Superior temporal gyrus (tissue), 1 donor: ENCODE measurements around the gene EPHB1.
"Not testable (repeated sequence)": the region's sequence is repeated elsewhere in the genome, so short reads cannot be mapped to it uniquely, and the experiment has no call there.

ENCODE experiments used
- DNase-seq: peaks from one replicate; pipeline ENCODE4 v3.0.0-alpha.2; 2016; ENCODE audit errors: extremely low spot score

The EPHB1 gene

GRCh38 chr3:134949150-134949549 lies 154.1 kb downstream of the EPHB1 start:
- no peak for DNase-seq

GRCh38 chr3:134952371-134952770 lies 157.3 kb downstream of the EPHB1 start:
- peak; percentile 20 for DNase-seq

DNA sequence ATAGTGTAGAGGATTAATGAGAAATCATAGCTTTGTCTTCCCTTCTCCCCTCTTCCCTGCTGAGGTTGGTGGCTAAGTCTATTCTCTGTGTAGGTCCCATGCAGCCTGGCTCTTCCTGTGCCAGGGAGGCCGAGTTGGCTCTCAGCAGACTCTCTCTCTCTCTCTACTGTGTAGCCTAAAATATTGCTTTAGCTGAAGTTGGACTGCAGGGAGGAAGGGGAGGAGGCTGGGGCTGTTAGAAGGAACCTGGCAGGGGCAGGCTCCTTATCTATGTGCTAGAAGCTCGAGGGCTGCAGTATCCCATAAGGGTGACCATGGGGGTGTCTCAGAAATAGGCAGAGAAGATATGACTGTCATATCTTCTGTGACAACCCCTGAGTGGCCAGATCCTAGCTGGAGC lies 160.8 kb downstream of the EPHB1 start:
- no peak for DNase-seq

- no peak for DNase-seq
These were observed 161.3 kb downstream of the EPHB1 start for GRCh38 chr3:134956395-134956794.

GRCh38 chr3:134956844-134957243 lies 161.8 kb downstream of the EPHB1 start:
- DNase-seq: no peak

- DNase-seq: no peak
These were observed 164.5 kb downstream of the EPHB1 start for GRCh38 chr3:134959516-134959915.

GRCh38 chr3:134964226-134964625 lies 169.2 kb downstream of the EPHB1 start:
- DNase-seq: no peak

DNA sequence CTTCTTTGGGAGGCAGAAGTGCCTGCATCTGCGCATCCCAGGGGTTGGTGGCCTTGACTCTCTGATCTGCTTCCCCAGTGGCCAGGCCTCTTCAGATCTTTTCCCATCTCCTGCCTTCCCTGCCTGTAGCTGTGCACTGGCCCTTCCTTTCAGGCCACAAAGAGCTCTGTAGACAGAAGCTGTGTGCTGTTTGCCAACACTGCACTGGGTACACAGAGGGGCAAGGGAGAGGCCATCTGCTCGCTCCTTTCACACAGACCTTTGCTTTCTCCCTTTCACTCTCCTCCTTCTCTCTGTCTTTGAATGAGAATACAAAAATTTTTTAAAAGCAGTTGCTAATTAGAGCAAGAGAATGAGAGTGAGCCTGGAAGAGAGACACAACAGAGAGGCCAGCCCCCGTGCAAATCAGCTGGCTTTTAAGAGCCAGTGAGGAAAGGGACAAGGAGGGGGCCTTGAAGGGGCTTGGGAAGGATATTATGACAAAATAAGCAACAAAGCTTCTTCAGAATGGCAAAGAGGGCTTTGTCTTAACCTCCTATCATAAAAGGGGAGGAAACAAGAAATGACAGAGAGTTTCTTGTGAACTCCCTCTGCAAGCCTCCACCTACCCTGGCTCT lies 170.9 kb downstream of the EPHB1 start:
- no peak for DNase-seq

DNA sequence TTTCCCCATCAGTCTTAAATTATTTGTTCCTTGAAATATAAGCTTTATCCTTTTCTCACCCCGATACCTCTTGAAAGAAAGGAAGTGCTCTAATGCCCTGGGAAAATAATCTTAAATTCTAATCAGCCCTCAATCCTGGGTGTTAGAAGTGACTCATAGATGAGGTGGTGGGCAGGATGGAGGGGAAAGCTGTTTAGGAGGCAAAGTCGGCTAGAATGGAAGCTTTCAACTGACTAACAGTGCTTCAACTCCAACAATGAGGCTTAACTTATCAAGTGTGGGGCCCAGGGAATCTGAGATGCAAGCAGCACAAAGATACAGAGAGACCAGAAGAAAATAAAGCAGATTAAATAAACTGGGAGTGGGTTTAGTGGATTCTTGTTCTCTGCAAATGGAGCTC lies 175.8 kb downstream of the EPHB1 start:
- DNase-seq: no peak

- DNase-seq: no peak
These were observed 176.2 kb downstream of the EPHB1 start for GRCh38 chr3:134971306-134971705.

GRCh38 chr3:134971907-134972306 lies 176.8 kb downstream of the EPHB1 start:
- DNase-seq: not testable (repeated sequence)

DNA sequence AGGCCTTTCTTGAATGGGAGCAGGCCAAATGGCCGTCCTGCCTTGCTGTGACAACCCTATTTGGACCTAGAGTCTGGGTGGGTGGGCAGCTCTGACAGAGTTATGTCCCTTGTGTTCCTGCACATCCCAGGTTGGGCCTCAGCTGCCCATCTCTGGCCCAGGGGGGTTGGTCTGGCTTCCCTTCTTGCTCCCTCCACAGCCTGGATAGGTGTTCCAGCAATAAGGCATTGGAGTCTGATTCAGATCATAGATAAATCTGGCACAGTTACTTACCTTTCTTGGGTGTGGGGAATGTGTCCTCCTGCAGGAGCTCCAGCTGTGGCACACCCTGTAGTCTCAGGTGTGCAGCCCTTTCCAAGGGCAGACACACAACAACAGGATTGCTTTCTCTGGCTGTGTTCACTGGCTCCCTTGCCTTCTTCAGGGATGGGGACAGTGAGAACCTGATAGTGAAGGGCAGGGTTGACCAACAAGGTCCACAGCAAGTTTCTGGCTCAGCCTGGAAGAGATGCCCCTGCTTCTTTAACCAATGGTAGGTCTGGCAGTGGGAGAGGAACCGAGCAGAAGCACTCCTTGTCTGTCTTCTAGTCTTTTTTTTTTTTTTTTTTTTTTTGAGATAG lies 177.9 kb downstream of the EPHB1 start:
- DNase-seq: no peak

GRCh38 chr3:134974624-134975023 lies 179.6 kb downstream of the EPHB1 start:
- DNase-seq: no peak

GRCh38 chr3:134976948-134977347 lies 181.9 kb downstream of the EPHB1 start:
- DNase-seq: no peak

- DNase-seq: no peak
These were observed 183.6 kb downstream of the EPHB1 start for GRCh38 chr3:134978658-134979057.

DNA sequence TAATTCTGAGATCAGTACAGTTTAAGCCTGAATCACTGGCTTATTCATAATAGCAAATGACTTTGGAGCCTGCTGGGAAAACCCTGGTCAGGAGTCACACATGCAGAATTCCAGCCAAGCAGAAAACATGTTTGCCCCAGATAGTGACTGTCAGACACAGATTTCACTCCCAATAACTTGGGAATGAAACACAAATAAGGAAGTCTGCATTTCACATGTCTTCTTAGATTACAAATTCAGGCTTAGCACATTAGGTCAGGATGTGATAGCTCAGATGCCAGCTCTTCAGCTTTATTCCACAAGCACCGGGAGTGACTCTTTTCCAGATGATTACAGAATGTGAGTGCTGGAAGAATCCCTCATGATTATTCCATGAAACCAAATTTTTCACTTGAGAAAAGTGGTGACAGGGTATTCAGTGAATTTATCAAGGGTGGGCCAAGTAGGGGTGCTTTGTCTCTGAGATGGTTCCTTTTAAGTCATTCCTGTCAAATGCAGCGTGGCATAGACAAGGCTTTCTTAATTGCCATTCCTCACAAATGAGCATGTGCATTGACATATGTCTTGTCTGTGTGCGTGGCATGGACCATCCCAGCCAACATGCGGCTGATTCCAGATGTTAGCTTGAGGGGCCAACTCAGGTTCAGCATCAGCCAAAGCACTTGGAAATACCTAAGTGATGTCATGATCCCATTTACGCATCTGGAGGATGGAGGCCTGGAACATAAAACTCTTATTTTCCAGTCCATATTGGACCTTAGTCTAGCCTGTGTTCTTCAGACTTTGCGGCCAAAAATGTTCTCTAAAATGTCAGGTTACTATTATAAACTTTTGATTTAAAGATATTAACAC lies 191.0 kb downstream of the EPHB1 start:
- DNase-seq: no peak

- DNase-seq: peak; percentile 51
These were observed 193.6 kb downstream of the EPHB1 start for GRCh38 chr3:134988666-134989065.

DNA sequence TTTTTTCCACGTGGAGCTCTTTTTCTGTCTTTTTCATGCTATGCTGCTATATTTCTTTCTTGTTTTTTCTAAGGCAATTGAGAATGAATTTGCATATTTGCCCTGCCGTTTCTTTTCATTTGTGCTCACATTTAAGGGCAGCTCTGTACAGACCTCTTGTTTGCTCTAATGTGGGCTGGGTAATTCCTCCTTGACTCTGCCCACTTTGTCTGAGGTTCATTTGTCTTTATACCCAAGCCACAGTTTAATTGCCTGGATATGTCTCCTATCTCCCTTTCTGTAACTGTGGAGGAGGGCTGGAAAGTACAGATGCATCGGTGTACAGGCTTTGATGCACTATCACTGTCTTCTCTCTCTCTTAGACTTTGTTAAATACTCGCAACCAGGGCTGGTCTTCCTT lies 195.9 kb downstream of the EPHB1 start:
- DNase-seq: no peak

GRCh38 chr3:134991472-134992010 lies 196.5 kb downstream of the EPHB1 start:
- DNase-seq: no peak

GRCh38 chr3:134992180-134992579 lies 197.1 kb downstream of the EPHB1 start:
- no peak for DNase-seq

- no peak for DNase-seq
These were observed 197.5 kb downstream of the EPHB1 start for GRCh38 chr3:134992586-134992985.

DNA sequence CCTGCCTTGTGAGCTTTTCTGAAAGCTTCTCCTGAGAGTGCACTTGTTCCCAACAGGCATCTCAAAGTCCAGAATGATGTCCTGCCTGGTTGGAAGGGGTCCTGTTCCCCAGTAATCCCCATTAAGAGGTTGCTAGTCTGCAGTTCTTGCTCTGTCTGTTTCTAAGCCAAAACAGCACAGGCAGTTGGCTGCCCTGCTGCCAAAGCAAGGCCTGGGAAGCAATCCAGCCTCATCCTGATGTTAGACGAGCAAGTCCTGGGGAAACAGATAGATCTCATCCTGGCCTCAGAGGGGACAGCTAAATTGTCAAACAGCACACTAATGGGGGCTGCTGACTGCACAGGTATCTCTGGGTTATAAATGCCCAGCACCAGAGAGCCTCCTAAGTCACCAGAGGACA lies 198.0 kb downstream of the EPHB1 start:
- DNase-seq: no peak

DNA sequence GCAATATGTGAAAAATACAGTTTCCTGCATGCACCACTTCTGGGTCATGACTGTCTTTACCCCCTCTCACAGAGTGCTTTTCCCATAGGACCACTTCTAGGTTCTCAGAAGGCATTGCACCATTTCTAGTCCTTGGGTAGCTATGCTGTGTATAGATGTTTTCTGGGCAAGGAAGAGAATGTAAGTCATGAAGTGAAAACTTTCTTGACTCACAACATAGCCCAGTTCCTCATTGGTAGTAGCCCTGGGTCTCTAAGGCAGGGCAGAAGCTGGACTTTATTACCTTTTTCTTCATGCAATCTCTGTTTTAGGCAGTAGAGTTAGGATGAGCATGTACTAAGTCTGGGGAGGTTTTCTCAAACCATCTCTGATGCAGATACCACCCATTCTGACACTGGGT lies 203.1 kb downstream of the EPHB1 start:
- DNase-seq: no peak
